Right lobe of liver (tissue), 6 donors: ENCODE results near the gene RDH5. TPM values are rescaled to one million over a fixed set of nuclear protein-coding genes. Genes with fewer than 3 reads are reported as not detected.

Source experiments
- ATAC-seq, 4 donors: fragments of 200-7000 bp; cut with Tn5 transposase; one replicate each; pipeline ENCODE4 v1.9.1; 2020; ENCODE audit warnings: mild to moderate bottlenecking in 4 of 4, moderate library complexity in 4 of 4
- DNase-seq, 3 donors: peaks; one replicate each; pipeline ENCODE4 v3.0.0-alpha.2; 2020
- H3K27ac ChIP-seq, 3 donors: fragments of 200-600 bp; one replicate each; pipeline ENCODE4 v1.8.0; 2022
- H3K27me3 ChIP-seq, 2 donors: fragments of 200-600 bp; one replicate each; pipeline ENCODE4 v1.8.0; 2022
- H3K36me3 ChIP-seq, 4 donors: fragments of 200-600 bp; sonication (generic) in 1 of 4; one replicate each; pipeline versions ENCODE4 v1.5.1 to v1.8.0; 2017 to 2022; ENCODE audit warnings: control low read depth in 1 of 4
- H3K4me1 ChIP-seq, 4 donors: fragments of 200-600 bp; sonication (generic) in 1 of 4; one replicate each; pipeline versions ENCODE4 v1.5.1 to v1.8.0; 2017 to 2022; ENCODE audit warnings: control low read depth in 1 of 4
- H3K4me3 ChIP-seq, 3 donors: fragments of 200-600 bp; one replicate each; pipeline ENCODE4 v1.8.0; 2022
- H3K9me3 ChIP-seq, 4 donors: fragments of 200-600 bp; sonication (generic) in 1 of 4; one replicate each; pipeline versions ENCODE4 v1.5.1 to v1.8.0; 2017 to 2022; ENCODE audit warnings: control low read depth in 1 of 4
- POLR2A ChIP-seq: fragments of 450-650 bp; IDR thresholded peaks from one replicate; pipeline ENCODE4 v1.6.1; 2017; ENCODE audit warnings: antibody characterized with exemption, mild to moderate bottlenecking
- WGBS: methylation state at CpG from one replicate; pipeline ENCODE4 v1.1.6; 2018; ENCODE audit warnings: low coverage, low lambda C conversion rate; ENCODE audit not compliant: insufficient coverage; ENCODE audit errors: missing lambda C conversion rate; 5-methylcytosine and 5-hydroxymethylcytosine counted together
- intact Hi-C, 2 donors: fragments of 100-400 bp; cut with DNase I; formaldehyde crosslinking; loops; one replicate each; pipeline versions ENCODE4 v1.11.2 to v1.14.1; 2022
- total RNA-seq, 6 experiments: library from RNA; depleted of rRNA in 2 of 6; stranded (reverse); fragments of >200 nt in 2 of 6; fragmentation: NEBNext Ultra II Directional in 3 of 6; extraction: Animal tissue kit (Norgen Biotek cat#: 25700) in 3 of 6; gene quantifications; one replicate each; pipeline versions ENCODE4 v1.1.0 to v1.2.4, GENCODE V29; 2016 to 2023
- TF ChIP-seq, protein P1 (sequence below), 4 donors: fragments of 200-600 bp in 3 of 4; fragments of 450-650 bp in 1 of 4; IDR thresholded peaks; one replicate each; pipeline versions ENCODE4 v1.5.1 to v1.8.0; 2016 to 2022; ENCODE audit warnings: antibody characterized with exemption in 4 of 4, mild to moderate bottlenecking in 2 of 4
- donor health status: DM: no; HTN: yes; CAD: no.
- donor health status: DM: no; HTN: no; CAD: no.
- donor health status: DM: no; HTN: no; CAD: no.
- donor health status: DM: no; HTN: yes; CAD: no.
- donor health status: DM: no; HTN: yes; CAD: no.

RDH5 gene
- total RNA-seq, 6 experiments from 2014 or later: 26.3 to 52.5 (median 43.0) TPM

DNA sequence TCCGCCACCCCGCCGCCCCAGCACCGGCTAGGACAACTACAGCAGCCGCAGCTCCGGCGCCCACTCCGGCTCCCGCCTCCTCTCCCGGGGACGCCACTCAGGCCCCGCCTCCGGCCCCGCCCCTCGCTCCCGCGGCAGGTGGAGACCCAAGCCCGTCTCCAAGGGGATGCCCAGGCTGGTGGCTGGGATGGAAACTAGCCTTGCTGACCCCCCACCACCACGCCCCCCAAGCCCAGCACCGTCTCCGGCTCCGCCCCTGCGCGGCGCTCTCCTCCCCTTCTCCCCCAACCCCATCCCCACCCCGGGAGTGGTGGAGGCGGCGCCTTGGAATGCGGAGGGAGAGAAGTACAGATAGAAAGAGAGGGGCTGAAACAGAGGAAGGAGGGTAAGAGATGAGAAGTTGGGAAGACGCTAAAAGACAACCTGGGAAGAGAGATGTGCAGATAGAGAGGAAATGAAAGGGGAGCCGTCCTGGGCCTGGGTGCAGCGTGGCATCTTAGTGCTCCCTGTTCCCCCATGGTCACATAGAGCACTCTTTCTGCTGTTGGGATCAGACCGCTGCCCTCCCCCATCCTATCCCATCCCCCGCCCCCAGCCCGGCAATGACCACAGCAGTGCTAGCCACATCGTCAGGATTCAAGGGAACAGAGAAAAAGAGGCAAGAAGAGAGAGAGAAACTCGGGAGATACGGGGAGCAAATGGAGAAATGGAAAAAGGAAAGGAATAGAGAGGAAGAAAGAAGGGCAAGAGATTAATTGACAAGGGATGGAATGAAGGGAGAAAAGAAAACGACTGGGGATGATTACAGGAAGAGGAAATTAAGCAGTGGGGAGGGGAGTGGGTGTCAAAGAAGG lies 12.1 kb upstream of the RDH5 start, which contains the start of gene ITGA7:
Gene ITGA7 (minus strand): TSS at position 64 of the 854 bp plus-strand sequence. CDS start 222 bp downstream, outside the sequence.
- ATAC-seq: peak; percentile 65 to 88 (median 82)
- peak; percentile 74 to 78 (median 75) for DNase-seq
- intact Hi-C loops: no loop called here
- Histone ChIP-seq H3K9me3 (no peaks in the 10 kb centered on the region), H3K27ac (no peak within 1 kb of the TSS), H3K4me1 (peaks cover 0 to 44% (median 0%) of the 10 kb centered on the region in 4 donors), H3K27me3 (no peaks in the 10 kb centered on the region), H3K4me3 (peak within 1 kb of the TSS; percentile 50 to 56 (median 52)), H3K36me3 (no peaks in the 10 kb centered on the region)
- TF ChIP-seq POLR2A: no peak
- TF ChIP-seq, protein P1, sequence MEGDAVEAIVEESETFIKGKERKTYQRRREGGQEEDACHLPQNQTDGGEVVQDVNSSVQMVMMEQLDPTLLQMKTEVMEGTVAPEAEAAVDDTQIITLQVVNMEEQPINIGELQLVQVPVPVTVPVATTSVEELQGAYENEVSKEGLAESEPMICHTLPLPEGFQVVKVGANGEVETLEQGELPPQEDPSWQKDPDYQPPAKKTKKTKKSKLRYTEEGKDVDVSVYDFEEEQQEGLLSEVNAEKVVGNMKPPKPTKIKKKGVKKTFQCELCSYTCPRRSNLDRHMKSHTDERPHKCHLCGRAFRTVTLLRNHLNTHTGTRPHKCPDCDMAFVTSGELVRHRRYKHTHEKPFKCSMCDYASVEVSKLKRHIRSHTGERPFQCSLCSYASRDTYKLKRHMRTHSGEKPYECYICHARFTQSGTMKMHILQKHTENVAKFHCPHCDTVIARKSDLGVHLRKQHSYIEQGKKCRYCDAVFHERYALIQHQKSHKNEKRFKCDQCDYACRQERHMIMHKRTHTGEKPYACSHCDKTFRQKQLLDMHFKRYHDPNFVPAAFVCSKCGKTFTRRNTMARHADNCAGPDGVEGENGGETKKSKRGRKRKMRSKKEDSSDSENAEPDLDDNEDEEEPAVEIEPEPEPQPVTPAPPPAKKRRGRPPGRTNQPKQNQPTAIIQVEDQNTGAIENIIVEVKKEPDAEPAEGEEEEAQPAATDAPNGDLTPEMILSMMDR (IDR thresholded peaks at IDR 0.05): no peak
- WGBS: 2% methylated on average over 21 of the region's 39 CpGs

DNA sequence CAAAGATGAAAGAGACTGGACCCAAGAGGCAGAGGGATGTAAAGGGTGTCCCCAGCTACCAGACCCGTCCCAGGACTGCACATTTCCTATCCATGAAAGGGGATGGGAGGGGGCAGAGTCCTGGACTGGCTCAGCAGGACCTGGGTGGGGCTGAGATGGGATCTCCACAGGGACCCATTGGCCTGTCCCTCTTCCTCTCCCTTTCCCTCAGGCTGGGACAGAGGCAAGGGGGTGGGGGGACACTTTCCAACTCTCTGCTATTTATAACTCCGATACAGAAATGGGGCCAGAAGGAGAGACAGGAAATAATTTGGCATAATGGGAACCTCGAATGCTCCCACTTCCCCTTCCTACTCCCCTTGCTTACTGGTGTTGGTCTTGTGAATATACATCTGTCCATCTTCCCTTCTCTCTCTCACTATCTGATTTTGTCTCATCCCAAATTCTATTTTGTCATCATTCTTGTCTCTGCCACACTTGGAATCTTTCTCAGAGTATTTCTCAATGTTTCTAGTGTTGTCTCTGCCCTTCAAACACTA lies 11.4 kb upstream of the RDH5 start:
- H3K4me1 ChIP-seq: peaks cover 0 to 51% (median 0%) of the 10 kb centered on the region in 4 donors
- TF ChIP-seq POLR2A: no peak
- TF ChIP-seq, protein P1 (IDR thresholded peaks at IDR 0.05): no peak
- H3K9me3 ChIP-seq: no peaks in the 10 kb centered on the region
- intact Hi-C loops: no loop called here
- ATAC-seq (no peak), DNase-seq (no peak)
- H3K4me3 ChIP-seq: no peak overlapping the region
- no peak overlapping the region for H3K27ac ChIP-seq
- 29% methylated on average over 1 of the region's 3 CpGs for WGBS
- no peaks in the 10 kb centered on the region for H3K36me3 ChIP-seq
- no peaks in the 10 kb centered on the region for H3K27me3 ChIP-seq

DNA sequence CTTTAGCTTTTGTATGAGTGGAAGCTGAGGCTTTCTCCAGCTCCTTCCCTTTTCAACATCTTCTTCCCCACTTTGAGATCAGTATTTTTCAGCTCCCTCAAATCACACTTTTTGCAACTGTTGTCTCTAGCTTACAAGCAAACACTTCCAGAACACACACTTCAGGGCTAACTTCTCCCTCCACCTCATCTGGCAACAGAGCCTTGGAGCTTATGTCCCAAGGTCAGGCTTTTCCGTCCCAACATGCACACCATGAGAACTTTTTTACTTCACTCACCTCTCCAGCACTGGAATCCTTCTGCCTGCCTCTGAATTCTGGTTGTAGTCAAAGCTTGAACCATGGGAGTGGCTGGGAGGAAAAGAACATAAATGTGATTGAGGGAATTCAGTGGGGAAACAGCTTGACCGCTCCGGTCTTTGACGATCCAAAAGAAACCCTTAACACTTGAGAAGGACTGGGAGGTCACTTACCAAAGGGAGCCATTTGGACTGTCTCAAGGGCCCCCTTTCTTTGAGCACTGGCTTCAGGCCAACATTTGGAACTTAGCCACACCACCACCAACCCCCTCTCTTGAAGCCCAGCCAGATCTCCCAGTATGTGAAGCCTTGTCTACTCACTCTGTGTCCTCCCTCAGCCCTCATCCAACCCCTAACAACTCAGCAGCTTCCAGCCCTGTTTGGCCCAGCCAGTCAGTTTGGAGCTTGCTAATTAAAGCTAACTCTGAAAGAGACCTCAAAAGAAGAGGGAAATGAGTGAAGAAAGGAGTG lies 8.2 kb upstream of the RDH5 start:
- 62% methylated on average over 4 of the region's 4 CpGs for WGBS
- Histone ChIP-seq H3K27me3 (no peaks in the 10 kb centered on the region), H3K9me3 (no peaks in the 10 kb centered on the region), H3K4me3 (no peak overlapping the region), H3K36me3 (no peaks in the 10 kb centered on the region), H3K27ac (peak overlapping the region in 2 of 3 donors; percentile 2 to 59), H3K4me1 (peaks cover 0 to 64% (median 2%) of the 10 kb centered on the region in 4 donors)
- no peak for DNase-seq
- ATAC-seq: no peak
- intact Hi-C loops: no loop called here
- TF ChIP-seq POLR2A: no peak
- TF ChIP-seq, protein P1 (IDR thresholded peaks at IDR 0.05): no peak

DNA sequence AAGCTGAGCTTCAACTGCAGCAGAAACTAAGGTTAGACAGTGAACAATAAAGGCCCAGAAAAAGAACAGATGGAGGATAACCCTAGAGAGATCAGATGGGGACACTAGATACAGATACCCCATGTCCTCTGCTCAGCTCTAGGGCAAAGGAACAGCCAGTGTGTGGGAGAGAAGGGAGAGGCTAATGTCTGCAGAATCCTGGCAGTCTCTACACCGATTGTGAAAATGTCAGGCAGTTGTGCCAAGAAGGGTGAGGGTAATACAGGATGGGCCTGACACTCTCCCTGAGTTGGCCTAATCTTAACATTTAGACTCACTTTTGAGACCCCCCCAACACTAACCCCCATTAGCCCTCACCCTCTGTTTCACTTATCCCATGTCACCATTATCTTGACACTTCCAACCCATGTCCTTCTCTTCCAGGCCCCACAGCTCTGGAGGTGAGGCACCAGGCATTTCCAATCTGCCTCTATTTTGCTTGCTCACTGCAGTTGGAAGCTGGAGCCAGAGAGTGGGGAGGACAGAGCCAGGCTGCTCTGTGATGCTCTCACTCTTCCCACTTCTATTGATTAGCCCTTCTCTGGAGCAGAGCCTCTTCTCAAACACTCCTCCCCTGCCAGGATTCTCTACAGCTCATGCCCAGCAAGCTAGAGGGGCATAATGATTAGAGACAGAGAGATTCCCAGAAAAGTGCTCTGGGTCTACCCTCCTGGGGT lies 7.3 kb upstream of the RDH5 start:
- Histone ChIP-seq H3K4me1 (peaks cover 0 to 63% (median 2%) of the 10 kb centered on the region in 4 donors), H3K4me3 (no peak overlapping the region), H3K9me3 (no peaks in the 10 kb centered on the region), H3K27ac (peak overlapping the region in 2 of 3 donors; percentile 2 to 59), H3K36me3 (no peaks in the 10 kb centered on the region), H3K27me3 (no peaks in the 10 kb centered on the region)
- intact Hi-C loops: no loop called here
- DNase-seq (peak in 2 of 3 donors; percentile 73 to 77), ATAC-seq (peak; percentile 15 to 67 (median 46))
- no peak for TF ChIP-seq POLR2A
- TF ChIP-seq, protein P1 (IDR thresholded peaks at IDR 0.05): no peak
- no CpG with 5 or more reads among the region's 1 CpG for WGBS
